ENCODE data around the gene SRRM3.
"Not testable (repeated sequence)": the region's sequence is repeated elsewhere in the genome, so short reads cannot be mapped to it uniquely, and the experiment has no call there.

The SRRM3 gene

GRCh38 chr7:76317782-76318487 lies 116.2 kb downstream of the SRRM3 start:
- DNase-seq, result peak; percentile 95

- peak; percentile 93 for DNase-seq
Observed at GRCh38 chr7:76318488-76319353, 117.0 kb downstream of the SRRM3 start.

- DNase-seq, result no peak
Observed at GRCh38 chr7:76325092-76325491, 123.4 kb downstream of the SRRM3 start.

- no peak for DNase-seq
Observed at GRCh38 chr7:76325811-76326210, 124.1 kb downstream of the SRRM3 start.

- DNase-seq, result no peak
Observed at GRCh38 chr7:76326646-76327233, 125.0 kb downstream of the SRRM3 start.

GRCh38 chr7:76327610-76328009 lies 125.9 kb downstream of the SRRM3 start:
- DNase-seq, result no peak

- DNase-seq, result no peak
Observed at GRCh38 chr7:76328389-76328788, 126.7 kb downstream of the SRRM3 start.

- no peak for DNase-seq
Observed at GRCh38 chr7:76329479-76329878, 127.8 kb downstream of the SRRM3 start.

- no peak for DNase-seq
Observed at GRCh38 chr7:76330261-76330660, 128.6 kb downstream of the SRRM3 start.

- no peak for DNase-seq
Observed at GRCh38 chr7:76330673-76331072, 129.0 kb downstream of the SRRM3 start.

GRCh38 chr7:76332078-76332477 lies 130.4 kb downstream of the SRRM3 start:
- DNase-seq, result no peak

GRCh38 chr7:76333511-76334101 lies 131.9 kb downstream of the SRRM3 start:
- DNase-seq, result no peak

GRCh38 chr7:76334320-76334967 lies 132.7 kb downstream of the SRRM3 start:
- DNase-seq, result no peak

GRCh38 chr7:76335417-76335816 lies 133.7 kb downstream of the SRRM3 start:
- DNase-seq, result not testable (repeated sequence)

GRCh38 chr7:76336094-76336493 lies 134.4 kb downstream of the SRRM3 start:
- DNase-seq, result no peak
